GM12873 (cell line): ENCODE measurements around the gene CREM.

Source experiments
- TF ChIP-seq, protein P1 (sequence below): IDR thresholded peaks from 2 replicates; pipeline ENCODE4 v1.5.1; 2012; ENCODE audit warnings: low read depth, mild to moderate bottlenecking, moderate library complexity, low read length, control low read depth; ENCODE audit not compliant: insufficient read depth; ENCODE audit errors: missing control alignments

The CREM gene

DNA sequence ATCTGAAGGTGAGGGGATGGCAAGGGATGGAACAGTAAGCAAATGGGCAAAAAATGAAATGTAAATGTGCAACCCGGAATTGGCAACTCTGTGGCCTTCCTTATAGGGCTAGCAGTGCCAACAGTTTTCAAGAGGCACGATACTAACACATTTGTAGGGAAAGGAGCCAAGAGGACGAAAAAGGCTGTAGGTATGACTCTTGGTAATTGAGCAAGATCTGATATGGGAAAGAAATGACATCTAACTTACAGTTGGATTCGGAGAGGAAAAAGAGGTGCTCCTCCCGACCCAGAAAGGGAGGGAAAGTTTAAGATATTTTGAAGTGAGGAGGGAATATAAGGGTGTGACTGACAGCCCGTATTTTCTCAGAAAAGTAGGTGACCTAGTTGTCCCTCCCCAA, 2.1 kb upstream of the CREM start:
- TF ChIP-seq, protein P1, sequence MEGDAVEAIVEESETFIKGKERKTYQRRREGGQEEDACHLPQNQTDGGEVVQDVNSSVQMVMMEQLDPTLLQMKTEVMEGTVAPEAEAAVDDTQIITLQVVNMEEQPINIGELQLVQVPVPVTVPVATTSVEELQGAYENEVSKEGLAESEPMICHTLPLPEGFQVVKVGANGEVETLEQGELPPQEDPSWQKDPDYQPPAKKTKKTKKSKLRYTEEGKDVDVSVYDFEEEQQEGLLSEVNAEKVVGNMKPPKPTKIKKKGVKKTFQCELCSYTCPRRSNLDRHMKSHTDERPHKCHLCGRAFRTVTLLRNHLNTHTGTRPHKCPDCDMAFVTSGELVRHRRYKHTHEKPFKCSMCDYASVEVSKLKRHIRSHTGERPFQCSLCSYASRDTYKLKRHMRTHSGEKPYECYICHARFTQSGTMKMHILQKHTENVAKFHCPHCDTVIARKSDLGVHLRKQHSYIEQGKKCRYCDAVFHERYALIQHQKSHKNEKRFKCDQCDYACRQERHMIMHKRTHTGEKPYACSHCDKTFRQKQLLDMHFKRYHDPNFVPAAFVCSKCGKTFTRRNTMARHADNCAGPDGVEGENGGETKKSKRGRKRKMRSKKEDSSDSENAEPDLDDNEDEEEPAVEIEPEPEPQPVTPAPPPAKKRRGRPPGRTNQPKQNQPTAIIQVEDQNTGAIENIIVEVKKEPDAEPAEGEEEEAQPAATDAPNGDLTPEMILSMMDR: no peak

DNA sequence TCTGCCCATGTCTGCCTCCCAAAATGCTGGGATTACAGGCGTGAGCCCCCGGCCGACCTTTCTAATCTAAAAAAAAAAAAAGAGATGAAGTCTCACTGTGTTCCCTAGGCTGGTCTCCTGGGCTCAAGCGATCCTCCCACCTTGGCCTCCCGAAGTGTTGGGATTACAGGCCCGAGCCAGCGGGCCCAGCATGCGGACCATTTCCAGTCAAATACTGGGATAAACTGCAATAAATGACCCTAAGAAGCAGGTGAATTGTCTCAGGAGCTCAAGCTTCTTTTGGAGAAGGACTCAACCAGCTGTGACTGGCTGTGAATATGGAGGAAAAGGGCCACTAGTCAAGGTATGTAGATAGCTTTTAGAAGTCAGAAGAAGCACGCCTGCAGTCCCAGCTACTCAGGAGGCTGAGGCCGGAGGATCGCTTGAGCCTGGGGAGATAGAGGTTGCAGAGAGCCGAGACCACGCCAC, 550 bp upstream of the CREM start:
- TF ChIP-seq, protein P1: no peak

DNA sequence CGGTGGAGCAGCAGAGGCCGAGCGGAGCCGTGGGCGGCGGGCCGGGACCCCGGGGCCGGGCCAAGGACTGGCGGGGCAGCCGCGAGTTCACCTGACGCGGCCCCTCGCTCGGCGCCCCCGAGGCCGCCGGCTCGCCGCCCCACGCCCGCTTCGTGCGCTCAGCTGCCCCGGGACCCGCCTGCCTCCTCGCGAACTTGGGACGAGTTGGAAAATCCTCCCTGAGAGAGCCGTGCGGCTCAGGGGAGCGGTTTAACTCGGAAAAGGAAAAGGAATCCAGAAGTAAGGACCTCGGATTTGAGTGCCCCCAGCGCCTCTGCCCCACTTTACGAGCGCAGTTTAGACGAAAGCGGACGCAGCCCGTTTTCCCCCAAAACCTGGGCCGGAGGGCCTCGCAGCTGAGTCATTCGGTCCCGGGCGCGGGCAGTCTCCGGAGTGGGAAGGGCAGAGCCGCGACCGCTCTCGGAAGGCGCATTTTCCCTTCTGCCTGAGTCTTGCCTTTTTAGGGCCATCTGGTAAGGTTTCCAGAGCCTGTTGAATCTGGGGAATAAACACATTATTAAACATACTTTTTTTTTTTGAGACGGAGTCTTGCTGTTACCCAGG, 744 bp downstream of the CREM start:
- TF ChIP-seq, protein P1: no peak

DNA sequence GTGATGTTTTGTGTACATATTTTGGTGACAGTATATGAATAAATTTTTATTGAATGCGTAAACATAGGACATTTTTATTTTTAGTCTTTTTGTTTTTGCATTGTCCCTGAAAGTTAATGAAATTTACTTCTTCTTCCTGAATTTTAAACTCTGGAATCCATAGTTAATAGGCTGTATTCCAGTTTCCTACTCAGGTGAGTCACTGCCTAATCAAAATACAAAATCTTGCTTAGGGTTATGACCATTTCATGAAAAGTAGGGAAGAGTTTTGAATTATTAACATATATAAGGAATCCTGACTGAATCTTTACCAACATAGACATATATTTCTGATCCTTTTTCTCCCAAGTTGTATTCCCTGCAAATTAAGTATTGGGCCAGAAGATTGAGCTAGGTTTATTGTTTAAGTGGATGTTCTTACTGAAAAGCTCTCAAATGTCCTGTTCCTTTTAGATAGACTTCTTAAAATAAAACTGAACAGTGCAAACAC, 2.6 kb downstream of the CREM start:
- TF ChIP-seq, protein P1: no peak

DNA sequence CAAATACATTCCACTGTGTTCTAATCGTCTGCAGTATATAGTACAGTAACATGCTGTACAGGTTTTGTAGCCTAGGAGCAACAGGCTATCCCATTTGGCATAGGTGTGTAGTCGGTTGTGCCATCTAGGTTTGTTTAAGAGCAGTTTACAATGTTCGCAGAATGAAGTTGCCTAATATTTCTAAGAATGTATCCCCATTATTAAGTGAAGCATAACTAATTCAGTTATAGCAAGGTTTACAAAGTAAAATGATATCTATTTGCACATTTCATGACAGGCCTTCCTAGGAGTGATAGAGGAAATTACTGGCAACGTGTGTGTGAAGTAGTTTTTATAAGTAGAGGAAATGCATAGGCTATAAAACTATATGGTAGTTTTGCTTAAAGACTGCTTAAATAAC, 4.0 kb downstream of the CREM start:
- TF ChIP-seq, protein P1: no peak

DNA sequence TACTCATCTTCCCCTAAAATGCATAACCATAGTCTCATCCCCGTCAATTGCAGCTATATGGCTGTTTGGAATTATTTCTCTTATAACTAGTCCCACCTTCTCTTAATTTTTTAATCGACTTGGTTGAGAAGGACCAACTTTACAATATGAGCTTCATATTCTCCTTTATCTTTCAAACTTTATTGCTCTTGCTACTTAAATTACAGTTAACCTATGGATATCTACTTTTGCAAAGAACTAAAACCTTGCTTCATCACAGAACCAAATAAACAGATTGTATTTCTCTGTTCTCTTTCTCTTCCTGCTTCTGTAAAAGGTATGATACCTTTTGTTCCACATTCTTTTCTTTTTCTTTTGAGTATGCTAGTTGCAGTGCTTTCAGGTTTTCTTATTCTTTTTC, 6.1 kb downstream of the CREM start:
- TF ChIP-seq, protein P1: no peak

DNA sequence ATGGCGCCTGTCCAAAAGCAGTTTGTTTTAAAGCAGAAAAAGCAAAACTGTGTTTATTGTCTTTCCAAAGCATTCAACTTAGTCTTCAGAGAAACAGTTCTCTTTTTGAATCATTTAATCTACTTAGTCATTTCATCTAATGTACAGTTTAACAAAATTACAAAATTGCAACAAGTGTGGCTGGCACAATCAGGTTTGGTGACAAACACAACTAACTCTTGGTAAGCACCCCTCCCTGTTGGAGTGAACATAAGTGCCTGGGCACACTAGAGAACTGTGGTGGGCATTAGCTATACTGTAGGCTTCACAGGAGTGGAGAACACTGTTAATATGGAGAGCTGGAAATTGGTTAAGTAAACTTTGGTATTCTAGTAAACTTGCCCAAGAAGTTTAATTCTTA, 6.9 kb downstream of the CREM start:
- TF ChIP-seq, protein P1: no peak
